ENCODE data around the gene RGP1. TPM values are rescaled to one million over a fixed set of nuclear protein-coding genes. Genes with fewer than 3 reads are reported as not detected.

Gene RGP1
- total RNA-seq, 3 donors from 2014 or later, result 46.5 to 55.7 (median 55.7) TPM

GRCh38 chr9:35723908-35724307, 25.2 kb upstream of the RGP1 start:
- DNase-seq (no peak), ATAC-seq (no peak)
- intact Hi-C loops (cut with DNase I, micrococcal nuclease), result no loop called here
- TF ChIP-seq CTCF (IDR thresholded peaks at IDR 0.05), result no peak
- H3K4me3 ChIP-seq, result no peak overlapping the region
- no peaks in the 10 kb centered on the region for H3K9me3 ChIP-seq
- peaks cover 7% of the 10 kb centered on the region for H3K4me1 ChIP-seq (ENCODE audit: low read depth)
- peaks cover 23% of the 10 kb centered on the region for H3K36me3 ChIP-seq (ENCODE audit: low read depth)

- intact Hi-C loops (cut with DNase I, micrococcal nuclease), result no loop called here
- H3K4me3 ChIP-seq, result no peak overlapping the region
- H3K4me1 ChIP-seq (ENCODE audit: low read depth), result peaks cover 17% of the 10 kb centered on the region
- ATAC-seq (no peak), DNase-seq (no peak)
- H3K9me3 ChIP-seq, result no peaks in the 10 kb centered on the region
- TF ChIP-seq CTCF (IDR thresholded peaks at IDR 0.05), result no peak
- peaks cover 17% of the 10 kb centered on the region for H3K36me3 ChIP-seq (ENCODE audit: low read depth)
Observed at GRCh38 chr9:35725362-35725761, 23.7 kb upstream of the RGP1 start.

GRCh38 chr9:35726931-35727330, 22.2 kb upstream of the RGP1 start:
- no peak for TF ChIP-seq CTCF (IDR thresholded peaks at IDR 0.05)
- DNase-seq, result peak in 1 of 3 donors; percentile 54
- H3K4me3 ChIP-seq, result no peak overlapping the region
- peaks cover 9% of the 10 kb centered on the region for H3K36me3 ChIP-seq (ENCODE audit: low read depth)
- H3K4me1 ChIP-seq (ENCODE audit: low read depth), result peaks cover 25% of the 10 kb centered on the region
- no peak for ATAC-seq
- no peaks in the 10 kb centered on the region for H3K9me3 ChIP-seq
- intact Hi-C loops (cut with DNase I, micrococcal nuclease), result no loop called here

GRCh38 chr9:35727676-35728040, 21.4 kb upstream of the RGP1 start:
- Histone ChIP-seq H3K9me3 (no peaks in the 10 kb centered on the region), H3K4me1 (ENCODE audit: low read depth) (peaks cover 25% of the 10 kb centered on the region), H3K36me3 (ENCODE audit: low read depth) (peaks cover 4% of the 10 kb centered on the region), H3K4me3 (no peak overlapping the region)
- ATAC-seq (no peak), DNase-seq (no peak)
- intact Hi-C loops (cut with DNase I, micrococcal nuclease), result no loop called here
- no peak for TF ChIP-seq CTCF (IDR thresholded peaks at IDR 0.05)

GRCh38 chr9:35728041-35728971, 20.8 kb upstream of the RGP1 start:
- H3K9me3 ChIP-seq, result no peaks in the 10 kb centered on the region
- no peaks in the 10 kb centered on the region for H3K36me3 ChIP-seq (ENCODE audit: low read depth)
- ATAC-seq (no peak), DNase-seq (peak; percentile 63 to 79 (median 63))
- intact Hi-C loops (cut with DNase I, micrococcal nuclease), result no loop called here
- no peak for TF ChIP-seq CTCF (IDR thresholded peaks at IDR 0.05)
- no peak overlapping the region for H3K4me3 ChIP-seq
- H3K4me1 ChIP-seq (ENCODE audit: low read depth), result peaks cover 29% of the 10 kb centered on the region
